Stomach (tissue), 4 donors: ENCODE measurements around the gene FSTL4.

Experiments used
- CTCF ChIP-seq, 7 experiments: fragments of 450-650 bp in 4 of 7; fragments of 200-600 bp in 3 of 7; sonication (generic) in 3 of 7; IDR thresholded peaks; one replicate each; pipeline ENCODE4 v1.5.1; 2016 to 2019; ENCODE audit warnings: antibody characterized with exemption in 7 of 7, control low read depth in 2 of 7, mild to moderate bottlenecking in 1 of 7
- POLR2AphosphoS5 ChIP-seq, 3 donors: sonication (generic); formaldehyde crosslinking; IDR thresholded peaks; one replicate each; pipeline ENCODE4 v1.6.1; 2016; ENCODE audit warnings: antibody characterized with exemption in 3 of 3

GRCh38 chr5:133396187-133396741 lies 216.1 kb downstream of the FSTL4 start:
- no peak for TF ChIP-seq POLR2AphosphoS5 (IDR thresholded peaks at IDR 0.05)
- no peak for TF ChIP-seq CTCF (IDR thresholded peaks at IDR 0.05)
